ENCODE measurements around the gene GJA1.
A peak's percentile ranks its signal among the peaks of the same experiment; 100 is the strongest.

GRCh38 chr6:121430514-121431460 is 4.7 kb upstream of the GJA1 start:
- TF ChIP-seq CTCF (conservative IDR thresholded peaks at IDR 0.05; ENCODE audit: low read depth, low read length) (peak; percentile 87), EZH2 (IDR thresholded peaks at IDR 0.05; ENCODE audit: borderline replicate concordance, low read depth, low read length, poor library complexity, severe bottlenecking) (no peak)
